NB4 (cell line): Measurements from ENCODE around the gene CDC42.

Experiments used
- MYC ChIP-seq: IDR thresholded peaks from 2 replicates; pipeline ENCODE4 v1.6.1; 2011; ENCODE audit warnings: low read depth, low read length
- POLR2A ChIP-seq: IDR thresholded peaks from 2 replicates; pipeline ENCODE4 v1.6.1; 2011; ENCODE audit warnings: mild to moderate bottlenecking; ENCODE audit not compliant: insufficient read length; ENCODE audit errors: extremely low read depth
- TF ChIP-seq, protein P1 (sequence below): IDR thresholded peaks from one replicate; pipeline ENCODE4 v1.5.1; 2012; ENCODE audit warnings: low read depth, low read length
- TF ChIP-seq, protein P2 (sequence below): IDR thresholded peaks from 2 replicates; pipeline ENCODE4 v1.6.1; 2011; ENCODE audit warnings: low read depth, low read length

DNA sequence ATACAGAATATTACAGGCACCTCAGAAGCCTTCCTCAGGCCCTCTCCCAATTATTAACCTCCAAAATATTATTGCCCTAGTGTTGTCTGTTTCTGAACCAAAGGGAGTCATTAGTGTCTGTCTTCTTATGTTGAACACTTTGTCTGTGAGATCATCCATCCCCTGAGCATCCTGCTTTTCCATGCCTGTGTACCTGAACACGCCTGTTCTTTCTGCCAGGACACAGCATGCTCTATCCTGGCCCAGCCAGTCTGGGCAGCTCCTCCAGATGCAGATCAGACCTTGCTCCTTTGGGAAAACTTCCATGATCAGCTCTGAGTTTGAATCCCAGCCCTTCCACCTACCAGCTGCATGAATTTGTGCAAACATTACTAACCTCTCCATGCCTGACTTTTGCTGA is 11.0 kb upstream of the CDC42 start:
- TF ChIP-seq, protein P1, sequence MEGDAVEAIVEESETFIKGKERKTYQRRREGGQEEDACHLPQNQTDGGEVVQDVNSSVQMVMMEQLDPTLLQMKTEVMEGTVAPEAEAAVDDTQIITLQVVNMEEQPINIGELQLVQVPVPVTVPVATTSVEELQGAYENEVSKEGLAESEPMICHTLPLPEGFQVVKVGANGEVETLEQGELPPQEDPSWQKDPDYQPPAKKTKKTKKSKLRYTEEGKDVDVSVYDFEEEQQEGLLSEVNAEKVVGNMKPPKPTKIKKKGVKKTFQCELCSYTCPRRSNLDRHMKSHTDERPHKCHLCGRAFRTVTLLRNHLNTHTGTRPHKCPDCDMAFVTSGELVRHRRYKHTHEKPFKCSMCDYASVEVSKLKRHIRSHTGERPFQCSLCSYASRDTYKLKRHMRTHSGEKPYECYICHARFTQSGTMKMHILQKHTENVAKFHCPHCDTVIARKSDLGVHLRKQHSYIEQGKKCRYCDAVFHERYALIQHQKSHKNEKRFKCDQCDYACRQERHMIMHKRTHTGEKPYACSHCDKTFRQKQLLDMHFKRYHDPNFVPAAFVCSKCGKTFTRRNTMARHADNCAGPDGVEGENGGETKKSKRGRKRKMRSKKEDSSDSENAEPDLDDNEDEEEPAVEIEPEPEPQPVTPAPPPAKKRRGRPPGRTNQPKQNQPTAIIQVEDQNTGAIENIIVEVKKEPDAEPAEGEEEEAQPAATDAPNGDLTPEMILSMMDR, result no peak
- no peak for TF ChIP-seq POLR2A
- TF ChIP-seq MYC, result no peak
- TF ChIP-seq, protein P2, sequence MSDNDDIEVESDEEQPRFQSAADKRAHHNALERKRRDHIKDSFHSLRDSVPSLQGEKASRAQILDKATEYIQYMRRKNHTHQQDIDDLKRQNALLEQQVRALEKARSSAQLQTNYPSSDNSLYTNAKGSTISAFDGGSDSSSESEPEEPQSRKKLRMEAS, result no peak
